Activated naive CD4-positive, alpha-beta T cell treated with anti-CD3 and anti-CD28 coated beads, Interleukin-2, amount 50 U/mL, for 16 hours (primary cell): ENCODE data around the gene SEC24A.
A peak's percentile ranks its signal among the peaks of the same experiment; 100 is the strongest.
"Not testable (repeated sequence)": the region's sequence is repeated elsewhere in the genome, so short reads cannot be mapped to it uniquely, and the experiment has no call there.

ENCODE experiments used
- DNase-seq: peaks from one replicate; pipeline ENCODE4 v3.0.0-alpha.2; 2020

SEC24A gene

GRCh38 chr5:134648425-134649162, at the start of gene SEC24A:
TSS of gene SEC24A (plus strand) at chr5:134648785. CDS start at chr5:134649077, 292 bp downstream.
- DNase-seq: peak; percentile 86

DNA sequence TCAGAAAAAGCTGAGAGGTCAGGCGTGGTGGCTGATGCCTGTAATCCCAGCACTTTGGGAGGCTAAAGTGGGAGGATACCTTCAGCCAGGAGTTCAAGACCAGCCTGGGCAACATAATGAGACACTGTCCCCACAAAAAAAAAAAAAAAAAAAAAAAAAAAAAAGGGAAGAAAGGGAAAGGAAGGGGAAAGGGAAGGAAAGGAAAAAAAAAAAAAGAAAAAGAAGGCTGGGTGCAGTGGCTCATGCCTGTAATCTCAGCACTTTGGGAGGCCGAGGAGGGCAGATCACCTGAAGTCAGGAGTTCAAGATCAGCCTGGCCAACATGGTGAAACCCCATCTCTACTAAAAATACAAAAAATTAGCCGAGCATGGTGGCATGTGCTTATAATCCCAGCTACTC, 48.8 kb upstream of the SEC24A start:
- DNase-seq: not testable (repeated sequence)

DNA sequence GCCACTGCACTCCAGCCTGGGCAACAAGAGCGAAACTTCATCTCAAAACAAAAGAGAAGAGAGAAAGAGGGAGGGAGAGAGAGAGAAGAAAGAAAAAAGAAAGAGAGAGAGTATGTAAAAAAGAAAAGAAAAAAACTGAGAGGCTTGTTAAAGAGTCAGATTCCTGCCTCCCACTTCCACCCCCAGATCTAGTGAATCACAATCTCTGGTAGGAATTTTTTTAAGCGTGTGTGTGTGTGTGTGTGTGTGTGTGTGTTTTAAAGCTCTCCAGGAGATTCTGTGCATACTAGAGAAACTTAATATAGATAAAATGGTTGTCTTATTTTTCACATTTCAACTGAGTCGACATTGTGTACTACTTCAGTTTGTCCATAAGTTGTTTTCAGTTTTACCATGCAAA, 48.0 kb upstream of the SEC24A start:
- DNase-seq: no peak

GRCh38 chr5:134603059-134603458, 45.5 kb upstream of the SEC24A start:
- DNase-seq: no peak

DNA sequence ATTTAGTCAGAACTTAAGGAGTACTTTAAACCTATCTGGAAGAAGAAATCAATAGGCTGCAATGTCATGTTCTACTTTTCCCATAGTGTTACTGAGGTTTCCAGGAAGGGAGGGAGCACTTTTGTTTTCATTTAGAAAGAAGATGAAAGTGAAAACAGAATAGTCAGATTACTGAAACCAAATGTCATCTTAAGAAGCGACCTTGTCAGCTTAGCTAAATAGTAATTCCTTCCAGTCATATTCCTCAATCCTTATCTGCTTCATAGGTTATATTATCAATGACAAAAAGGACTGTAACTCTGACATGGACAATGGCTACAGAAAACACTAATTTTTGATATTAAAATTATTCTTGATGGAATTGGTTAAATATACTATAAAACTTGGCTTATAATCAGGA, 43.7 kb upstream of the SEC24A start:
- DNase-seq: no peak

DNA sequence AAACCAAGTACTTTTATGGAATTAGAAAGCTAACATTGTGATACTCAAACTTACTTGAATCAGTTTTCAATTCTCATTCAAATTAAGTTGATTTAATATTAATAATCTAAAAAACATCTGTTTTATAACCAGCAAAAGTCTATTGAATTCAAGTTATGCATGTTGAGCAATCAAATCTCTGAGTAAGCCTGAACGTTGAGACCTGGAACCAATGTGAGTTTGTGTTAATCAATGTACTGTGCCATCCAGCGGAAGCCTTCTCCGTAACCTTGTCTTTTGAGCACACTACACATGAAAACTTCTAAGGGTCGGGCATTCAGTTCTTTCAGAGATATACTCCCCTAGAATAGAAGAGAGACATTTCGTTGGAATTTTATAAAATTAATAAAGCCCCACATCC, 41.9 kb upstream of the SEC24A start:
- no peak for DNase-seq

DNA sequence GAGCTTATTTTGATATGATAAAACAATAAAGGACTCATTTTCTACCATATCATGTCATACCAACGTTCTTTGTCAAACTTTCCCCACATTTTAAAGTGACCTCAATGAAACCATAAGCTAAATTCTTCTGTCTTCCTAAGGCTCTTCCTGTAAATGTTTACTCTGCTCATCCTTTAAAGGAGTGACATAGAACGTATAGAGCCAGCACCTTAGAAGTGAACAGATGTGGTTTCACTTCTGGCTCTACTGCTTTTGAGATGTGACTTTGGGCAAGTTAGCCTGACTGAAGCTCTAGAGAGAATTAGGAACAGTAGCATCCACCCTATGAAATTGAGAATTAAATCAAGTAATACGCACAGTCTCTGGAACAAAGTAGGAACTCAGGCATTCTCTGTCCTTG, 40.0 kb upstream of the SEC24A start:
- no peak for DNase-seq

DNA sequence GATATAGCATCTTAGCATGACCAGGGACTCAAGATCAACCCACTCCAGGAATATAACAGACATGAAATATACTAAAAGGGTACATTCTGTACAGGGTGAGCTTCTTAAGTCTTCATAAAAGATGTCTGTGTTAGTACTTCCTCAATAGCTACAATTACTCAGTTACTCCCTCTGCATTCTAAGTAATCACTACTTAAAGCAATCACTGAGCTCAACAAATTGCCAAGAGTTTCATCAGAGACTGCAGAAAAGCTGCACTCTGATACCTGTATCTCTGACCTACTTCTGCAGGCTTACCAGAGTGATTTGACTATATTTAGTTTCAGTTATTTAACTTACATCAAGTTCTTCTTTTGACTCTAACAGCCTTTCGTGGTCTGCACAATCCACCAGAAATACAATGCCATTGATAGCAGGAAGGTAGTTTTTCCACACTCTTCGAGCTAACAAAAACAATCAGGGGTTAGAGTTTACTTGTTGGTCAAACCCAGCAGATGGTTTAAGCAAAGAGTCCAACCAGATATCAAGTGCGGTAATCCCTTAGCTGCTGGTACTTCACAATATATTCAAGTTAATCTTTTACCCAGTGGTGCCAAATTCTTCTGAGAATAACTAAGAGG, 39.2 kb upstream of the SEC24A start:
- no peak for DNase-seq

DNA sequence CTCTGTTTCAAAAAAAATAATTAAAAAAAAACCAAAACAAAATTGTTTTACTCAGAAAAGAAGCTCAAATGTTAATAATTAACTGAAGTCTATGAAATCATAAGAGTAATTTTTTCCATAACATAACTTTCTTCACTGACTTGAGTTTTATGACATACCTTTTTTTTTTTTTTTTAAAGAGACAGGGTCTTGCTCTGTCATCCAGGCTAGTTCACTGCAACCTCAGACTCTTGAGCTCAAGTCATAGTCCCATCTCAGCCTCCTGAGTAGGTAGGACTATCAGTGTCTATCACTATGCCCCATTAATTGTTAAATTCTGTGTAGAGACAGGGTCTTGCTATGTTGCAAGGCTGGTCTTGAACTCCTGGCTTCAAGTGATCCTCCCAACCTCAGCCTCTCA, 37.9 kb upstream of the SEC24A start:
- no peak for DNase-seq

GRCh38 chr5:134611515-134611914, 37.1 kb upstream of the SEC24A start:
- no peak for DNase-seq

GRCh38 chr5:134614450-134615085, 34.0 kb upstream of the SEC24A start:
- DNase-seq: no peak

GRCh38 chr5:134620634-134621033, 28.0 kb upstream of the SEC24A start:
- DNase-seq: no peak

DNA sequence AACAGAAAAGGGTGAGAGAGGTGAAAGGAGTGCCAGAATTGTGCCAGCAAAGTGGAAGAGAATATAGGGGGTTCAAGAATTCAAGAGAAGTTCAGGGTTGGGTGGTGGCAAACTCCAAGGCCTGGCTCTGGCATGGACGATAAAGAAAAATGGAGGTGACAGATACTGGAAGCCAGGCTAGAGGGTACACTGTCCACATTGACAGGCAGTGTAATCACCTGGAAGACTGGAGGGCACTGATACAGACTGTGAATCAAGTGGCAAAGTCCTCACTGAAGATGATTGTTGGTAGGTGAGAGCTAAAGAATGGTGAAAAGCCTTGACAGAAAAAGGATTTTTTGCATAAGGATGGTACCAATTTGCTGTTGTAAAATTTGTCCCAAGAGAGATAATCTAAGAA, 23.0 kb upstream of the SEC24A start:
- no peak for DNase-seq

DNA sequence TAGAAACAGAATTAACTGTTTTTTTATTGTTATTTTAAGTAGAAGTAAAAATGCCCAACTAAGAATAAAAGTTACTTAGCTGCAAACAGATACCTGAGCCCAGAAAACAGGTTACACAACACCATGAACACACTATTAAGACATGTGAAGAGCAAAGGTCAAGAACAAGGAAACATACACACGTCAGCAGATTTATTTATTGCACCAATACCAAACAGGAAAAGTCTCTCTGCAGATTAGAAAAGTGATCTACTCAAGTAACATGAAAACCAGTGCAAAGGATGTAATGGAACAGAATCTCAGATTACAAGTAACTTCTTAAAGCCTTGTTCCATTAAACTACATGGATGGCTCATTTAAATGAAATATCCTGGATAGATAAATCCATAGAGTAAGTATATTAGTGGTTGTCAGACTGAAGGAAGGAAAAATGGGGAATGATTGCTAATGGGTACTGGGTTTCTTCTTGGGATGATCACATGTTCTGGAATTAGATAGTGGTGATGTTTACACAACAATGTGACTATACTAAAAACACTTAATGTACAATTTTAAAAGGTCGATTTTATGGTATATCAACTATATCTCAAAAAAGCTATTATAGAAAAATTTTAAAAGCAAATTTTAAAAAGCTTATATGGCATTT, 22.1 kb upstream of the SEC24A start:
- DNase-seq: no peak

- DNase-seq: no peak
These were observed 14.4 kb upstream of the SEC24A start for GRCh38 chr5:134634227-134634626.

GRCh38 chr5:134635366-134635765, 13.2 kb upstream of the SEC24A start:
- DNase-seq: not testable (repeated sequence)

GRCh38 chr5:134637116-134637721, 11.4 kb upstream of the SEC24A start:
- no peak for DNase-seq

DNA sequence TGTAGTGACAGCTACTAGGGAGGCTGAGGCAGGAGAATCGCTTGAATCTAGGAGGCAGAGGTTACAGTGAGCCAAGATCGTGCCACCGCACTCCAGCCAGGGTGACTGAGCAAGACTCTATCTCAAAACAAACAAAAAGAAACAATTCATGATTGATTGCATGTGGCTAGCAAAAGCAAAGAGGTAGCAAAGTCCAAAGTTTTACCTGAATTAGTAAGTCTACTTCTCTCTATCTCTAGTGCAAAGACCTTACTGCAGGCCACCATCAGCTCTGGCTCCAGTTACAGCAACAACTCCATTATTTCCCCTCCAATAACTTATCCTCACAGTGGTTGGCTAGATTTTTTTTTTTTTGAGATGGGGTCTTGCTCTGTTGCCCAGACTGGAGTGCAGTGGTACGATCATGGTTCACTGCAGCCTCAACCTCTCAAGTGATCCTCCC, 9.8 kb upstream of the SEC24A start:
- DNase-seq: no peak

DNA sequence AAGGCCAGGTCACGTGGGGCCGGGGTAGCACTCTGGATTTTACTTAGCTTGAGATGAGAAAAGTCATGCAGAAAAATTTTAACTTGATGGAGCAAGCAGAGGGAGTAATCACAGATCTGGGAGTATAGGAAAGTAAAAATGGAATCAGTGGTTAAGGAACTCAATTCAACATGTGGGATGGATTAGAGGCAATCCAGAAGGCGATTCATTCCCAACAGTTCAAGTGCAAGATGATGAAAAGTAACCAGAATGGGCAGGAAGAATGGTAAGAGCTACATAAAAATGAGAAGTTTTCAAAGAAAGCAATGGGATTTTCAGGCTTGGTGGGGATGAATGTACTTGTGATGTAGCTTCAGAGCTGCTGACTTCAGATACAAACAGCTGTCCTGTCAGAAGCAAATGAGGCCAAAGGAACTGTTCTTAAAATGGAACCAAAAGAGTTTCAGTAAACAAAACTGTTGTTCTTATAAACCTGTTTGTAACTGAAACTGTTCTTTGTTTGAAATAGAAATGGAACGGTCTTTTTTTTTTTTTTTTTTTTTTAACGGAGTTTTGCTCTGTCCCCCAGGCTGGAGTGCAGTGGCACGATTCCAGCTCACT, 5.6 kb upstream of the SEC24A start:
- DNase-seq: no peak

GRCh38 chr5:134647750-134648424, 698 bp upstream of the SEC24A start:
- DNase-seq: peak; percentile 36

DNA sequence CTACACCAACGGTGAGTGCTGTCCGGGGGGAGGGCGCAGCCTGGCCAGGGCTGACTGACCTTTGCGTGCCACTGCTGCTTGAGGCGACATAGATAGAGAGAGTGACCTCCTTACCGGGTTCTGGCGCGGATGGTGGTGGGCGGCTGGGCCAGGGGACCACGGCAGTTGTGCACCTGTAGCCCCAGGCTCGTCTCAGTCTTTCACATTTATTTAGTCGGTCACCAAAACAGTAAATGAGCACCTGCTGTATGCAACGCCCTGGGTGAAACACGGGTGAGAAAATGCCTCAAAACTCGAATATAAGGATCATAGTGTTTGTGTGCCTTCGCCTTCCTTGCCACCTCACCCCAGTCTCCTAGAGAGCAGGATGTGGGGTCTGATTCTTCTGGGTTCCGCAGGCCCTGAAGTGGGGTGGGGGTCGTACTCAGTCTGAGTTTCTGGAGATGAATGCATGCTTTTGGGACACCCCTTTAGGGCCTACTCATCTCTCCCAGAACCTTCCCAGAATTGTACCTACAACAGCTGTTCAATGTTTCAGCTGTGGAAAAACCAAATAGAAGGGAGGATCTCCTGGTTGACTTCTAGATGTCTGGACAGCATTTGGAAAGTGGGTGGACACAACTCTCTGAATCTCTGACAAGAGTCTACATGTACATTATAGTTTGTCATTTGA, 714 bp downstream of the SEC24A start:
- DNase-seq: peak; percentile 11

DNA sequence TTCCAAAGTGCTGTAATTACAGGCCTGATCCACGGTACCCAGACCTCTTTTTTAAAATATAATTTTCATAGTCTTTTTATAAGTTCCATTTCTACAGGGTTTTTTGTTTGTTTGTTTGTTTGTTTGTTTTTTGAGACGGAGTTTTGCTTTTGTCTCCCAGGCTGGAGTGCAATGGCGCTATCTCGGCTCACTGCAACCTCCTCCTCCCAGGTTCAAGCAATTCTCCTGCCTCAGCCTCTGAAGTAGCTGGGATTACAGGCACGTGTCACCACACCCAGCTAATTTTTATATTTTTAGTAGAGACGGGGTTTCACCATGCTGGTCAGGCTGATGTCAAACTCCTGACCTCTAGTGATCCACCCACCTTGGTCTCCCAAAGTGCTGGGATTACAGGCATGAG, 2.1 kb downstream of the SEC24A start:
- not testable (repeated sequence) for DNase-seq
